SK-N-MC (cell line): Measurements from ENCODE around the gene CD244.
"Not testable (repeated sequence)": the region's sequence is repeated elsewhere in the genome, so short reads cannot be mapped to it uniquely, and the experiment has no call there.

Experiments used
- DNase-seq: peaks from one replicate; pipeline ENCODE4 v3.0.0-alpha.2; 2011; ENCODE audit warnings: low read depth, low spot score
- H3K27ac ChIP-seq: fragments of 200-600 bp; sonication (generic); 2 replicates; pipeline ENCODE4 v1.5.1; 2016; ENCODE audit warnings: mixed run types
- H3K36me3 ChIP-seq: fragments of 200-600 bp; sonication (generic); 2 replicates; pipeline ENCODE4 v1.6.1; 2017; ENCODE audit warnings: antibody characterized with exemption, low read length, mixed read lengths; ENCODE audit not compliant: insufficient read depth
- H3K4me3 ChIP-seq: fragments of 200-600 bp; sonication (generic); 2 replicates; pipeline ENCODE4 v1.5.1; 2016
- H3K9ac ChIP-seq: fragments of 200-600 bp; sonication (generic); 2 replicates; pipeline ENCODE4 v1.8.0; 2017; ENCODE audit warnings: mixed run types, mixed read lengths; ENCODE audit not compliant: insufficient read length
- H3K9me3 ChIP-seq: fragments of 200-600 bp; sonication (generic); 2 replicates; pipeline ENCODE4 v1.6.1; 2017; ENCODE audit warnings: low read depth, mild to moderate bottlenecking, antibody characterized with exemption, low read length, moderate library complexity, mixed read lengths
- EZH2 ChIP-seq: fragments of 200-600 bp; sonication (generic); IDR thresholded peaks from one replicate; pipeline ENCODE4 v1.6.1; 2017; ENCODE audit warnings: antibody characterized with exemption
- FOXP2 ChIP-seq: optimal IDR thresholded peaks from 2 replicates; pipeline ENCODE3; 2011; ENCODE audit warnings: mild to moderate bottlenecking, moderate library complexity; ENCODE audit not compliant: insufficient read depth; ENCODE audit errors: extremely low read length, control extremely low read depth
- POLR2AphosphoS5 ChIP-seq: IDR thresholded peaks from 2 replicates; pipeline ENCODE4 v1.6.1; 2012; ENCODE audit warnings: mild to moderate bottlenecking, low read depth, low read length, borderline replicate concordance

Gene CD244

GRCh38 chr1:160794376-160794775, 68.3 kb downstream of the CD244 start:
- TF ChIP-seq POLR2AphosphoS5 (no peak), FOXP2 (no peak), EZH2 (no peak)
- Histone ChIP-seq H3K9me3 (no peaks in the 10 kb centered on the region), H3K4me3 (no peak overlapping the region), H3K27ac (no peak overlapping the region), H3K9ac (no peak overlapping the region), H3K36me3 (no peaks in the 10 kb centered on the region)
- DNase-seq, result no peak

GRCh38 chr1:160789702-160790611, 72.7 kb downstream of the CD244 start:
- TF ChIP-seq POLR2AphosphoS5, result no peak
- TF ChIP-seq FOXP2, result no peak
- no peak for TF ChIP-seq EZH2
- Histone ChIP-seq H3K36me3 (no peaks in the 10 kb centered on the region), H3K27ac (no peak overlapping the region), H3K4me3 (no peak overlapping the region), H3K9ac (no peak overlapping the region), H3K9me3 (no peaks in the 10 kb centered on the region)
- DNase-seq, result no peak

- Histone ChIP-seq H3K36me3 (no peaks in the 10 kb centered on the region), H3K27ac (no peak overlapping the region), H3K9ac (no peak overlapping the region), H3K4me3 (no peak overlapping the region), H3K9me3 (no peaks in the 10 kb centered on the region)
- TF ChIP-seq POLR2AphosphoS5 (no peak), EZH2 (no peak), FOXP2 (no peak)
- DNase-seq, result no peak
Observed at GRCh38 chr1:160789051-160789701, 73.5 kb downstream of the CD244 start.

GRCh38 chr1:160782988-160783765, 79.5 kb downstream of the CD244 start:
- not testable (repeated sequence) for H3K27ac ChIP-seq, H3K9me3 ChIP-seq, DNase-seq, H3K9ac ChIP-seq, H3K4me3 ChIP-seq, H3K36me3 ChIP-seq

- no peak overlapping the region for H3K9ac ChIP-seq
- no peak for TF ChIP-seq EZH2
Observed at GRCh38 chr1:160781914-160782689, 80.6 kb downstream of the CD244 start.

GRCh38 chr1:160781186-160781766, 81.4 kb downstream of the CD244 start:
- Histone ChIP-seq H3K9me3 (no peaks in the 10 kb centered on the region), H3K9ac (no peak overlapping the region), H3K4me3 (no peak overlapping the region), H3K27ac (no peak overlapping the region), H3K36me3 (no peaks in the 10 kb centered on the region)
- no peak for DNase-seq
- TF ChIP-seq POLR2AphosphoS5, result no peak
- TF ChIP-seq EZH2, result no peak
- TF ChIP-seq FOXP2, result no peak

More at GRCh38 chr1:160781914-160782689, 80.6 kb downstream of the CD244 start:
- no peaks in the 10 kb centered on the region for H3K9me3 ChIP-seq
- H3K4me3 ChIP-seq, result no peak overlapping the region
- DNase-seq, result no peak
- H3K36me3 ChIP-seq, result no peaks in the 10 kb centered on the region
- no peak overlapping the region for H3K27ac ChIP-seq

- no peak overlapping the region for H3K4me3 ChIP-seq
- no peaks in the 10 kb centered on the region for H3K9me3 ChIP-seq
- H3K36me3 ChIP-seq, result no peaks in the 10 kb centered on the region
- no peak overlapping the region for H3K27ac ChIP-seq
- no peak overlapping the region for H3K9ac ChIP-seq
- TF ChIP-seq EZH2 (no peak), POLR2AphosphoS5 (no peak), FOXP2 (no peak)
- no peak for DNase-seq
Observed at GRCh38 chr1:160780398-160780755, 82.3 kb downstream of the CD244 start.
